Measurements from ENCODE around the gene NSUN3. TPM values are rescaled to one million over a fixed set of nuclear protein-coding genes. Genes with fewer than 3 reads are reported as not detected.

The NSUN3 gene
- total and polyA plus RNA-seq, 10 of the 15 experiments (the other 5 are each of a cell fraction or from before 2014, with no cell fraction given), result 9.1 to 20.3 (median 11.7) TPM

DNA sequence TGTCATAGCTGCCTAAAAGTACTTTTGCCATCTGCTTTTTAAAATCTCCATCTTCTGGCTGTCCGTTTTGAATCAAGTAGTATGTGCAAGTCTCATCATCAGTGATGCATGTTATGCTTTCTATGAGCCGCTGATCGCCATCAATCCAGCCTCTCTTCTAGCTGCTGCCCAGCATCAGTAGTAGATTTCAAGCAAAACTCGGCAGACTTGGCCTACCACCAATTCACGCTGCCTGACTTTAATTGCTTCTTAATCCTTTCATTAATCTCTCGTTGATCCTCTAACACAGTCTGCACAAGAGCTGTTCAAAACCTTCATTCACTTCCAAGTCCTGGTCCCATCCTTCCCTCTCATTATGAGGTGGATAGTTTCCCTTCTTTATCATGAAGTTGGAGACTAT lies 104.9 kb downstream of the NSUN3 start:
- H3K4me2 ChIP-seq (ENCODE audit: control insufficient read depth, insufficient read depth), result no peak overlapping the region
- CTCF ChIA-PET, result interaction anchor here (0.9 kb wide), 1 partner anchor 10 kb away, joined by 3 read pairs; no protein-coding TSS in a partner anchor

More for the DNA sequence above, 104.9 kb downstream of the NSUN3 start:
- H3K27me3 ChIP-seq (replicated peaks in 1 of 2; ENCODE audit: control insufficient read depth in 2 of 2, insufficient read depth in 2 of 2, low read length in 1 of 2), result no peaks in the 10 kb centered on the region
- H3K79me2 ChIP-seq (ENCODE audit: control insufficient read depth, insufficient read depth, low read length), result no peaks in the 10 kb centered on the region
- intact Hi-C loops (cut with micrococcal nuclease; ENCODE audit: unreplicated experiment) (no loop called here), in situ Hi-C loops (cut with MboI) (no loop called here)
- no peak overlapping the region for H3K27ac ChIP-seq (ENCODE audit: control insufficient read depth, insufficient read depth)
- ChIA-PET SMC1A (ENCODE audit: uncharacterized antibody, unreplicated experiment) (interaction anchor here (1.0 to 1.1 kb wide), 2 partner anchors 9 to 37 kb away, joined by 3 to 7 read pairs; no protein-coding TSS in a partner anchor), RAD21 (ENCODE audit: unreplicated experiment) (interaction anchor here (1.2 kb wide), 1 partner anchor 66 kb away, joined by 5 read pairs; no protein-coding TSS in a partner anchor), POLR2A (interaction anchor here (0.7 to 1.2 kb wide), 3 partner anchors 9 to 96 kb away, joined by 3 to 4 read pairs (median 3); no protein-coding TSS in a partner anchor)
- H3K9me3 ChIP-seq (replicated peaks; ENCODE audit: control insufficient read depth, insufficient read depth, low read length), result no peaks in the 10 kb centered on the region
- DNase-seq (ENCODE audit: low read depth, low spot score), result no peak
- TF ChIP-seq SREBF2 (IDR thresholded peaks at IDR 0.05; ENCODE audit: low read length) (no peak), ZNF592 (IDR thresholded peaks at IDR 0.05) (no peak), SREBF1 (IDR thresholded peaks at IDR 0.05; ENCODE audit: low read length) (no peak), BRCA1 (IDR thresholded peaks at IDR 0.05; ENCODE audit: low read depth, low read length) (no peak), BMI1 (IDR thresholded peaks at IDR 0.05; ENCODE audit: borderline replicate concordance) (no peak), IKZF2 (IDR thresholded peaks at IDR 0.05) (no peak), KDM1A (IDR thresholded peaks at IDR 0.05; ENCODE audit: borderline replicate concordance) (no peak), GATAD2B (conservative IDR thresholded peaks at IDR 0.05; ENCODE audit: low read depth) (no peak), RAD21 (IDR thresholded peaks at IDR 0.05; ENCODE audit: insufficient read depth, low read depth, low read length) (no peak), HSF1 (IDR thresholded peaks at IDR 0.05; ENCODE audit: low read depth, low read length) (no peak), TCF7 (IDR thresholded peaks at IDR 0.05; ENCODE audit: borderline replicate concordance) (no peak)
- TF ChIP-seq, protein P1, sequence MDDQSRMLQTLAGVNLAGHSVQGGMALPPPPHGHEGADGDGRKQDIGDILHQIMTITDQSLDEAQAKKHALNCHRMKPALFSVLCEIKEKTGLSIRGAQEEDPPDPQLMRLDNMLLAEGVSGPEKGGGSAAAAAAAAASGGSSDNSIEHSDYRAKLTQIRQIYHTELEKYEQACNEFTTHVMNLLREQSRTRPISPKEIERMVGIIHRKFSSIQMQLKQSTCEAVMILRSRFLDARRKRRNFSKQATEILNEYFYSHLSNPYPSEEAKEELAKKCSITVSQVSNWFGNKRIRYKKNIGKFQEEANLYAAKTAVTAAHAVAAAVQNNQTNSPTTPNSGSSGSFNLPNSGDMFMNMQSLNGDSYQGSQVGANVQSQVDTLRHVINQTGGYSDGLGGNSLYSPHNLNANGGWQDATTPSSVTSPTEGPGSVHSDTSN (IDR thresholded peaks at IDR 0.05; ENCODE audit: insufficient replicate concordance, low read depth, low read length), result no peak
- FAIRE-seq, result no peak
- ATAC-seq, result no peak
- H3K4me3 ChIP-seq, result no peak overlapping the region
- H4K20me1 ChIP-seq (ENCODE audit: control insufficient read depth, insufficient read depth), result no peaks in the 10 kb centered on the region
- no peak overlapping the region for H3K9ac ChIP-seq (ENCODE audit: control insufficient read depth, insufficient read depth, low read length)
- 34% methylated on average over 6 of the region's 6 CpGs for WGBS (ENCODE audit: insufficient coverage, insufficient replicate concordance, low lambda C conversion rate, missing lambda C conversion rate)
- no peaks in the 10 kb centered on the region for H3K4me1 ChIP-seq (ENCODE audit: control insufficient read depth, insufficient read depth, low read length)
- no peak overlapping the region for H2AFZ ChIP-seq (ENCODE audit: control insufficient read depth, low read depth, low read length)
- BruUV-seq (replicated peaks), result no TSS peak
- H3K36me3 ChIP-seq (ENCODE audit: control insufficient read depth in 2 of 2, insufficient read depth in 2 of 2, low read length in 1 of 2), result no peaks in the 10 kb centered on the region
